Smooth muscle cell (in vitro differentiated cells): ENCODE measurements around the gene APOL4. TPM values are rescaled to one million over a fixed set of nuclear protein-coding genes. Genes with fewer than 3 reads are reported as not detected.
"Not testable (repeated sequence)": the region's sequence is repeated elsewhere in the genome, so short reads cannot be mapped to it uniquely, and the experiment has no call there.

ENCODE experiments used
- DNase-seq: peaks from one replicate; lab custom pipeline; 2025; ENCODE audit not compliant: unreplicated experiment; lab: John Stamatoyannopoulos, UW
- H2AFZ ChIP-seq: fragments of 200-600 bp; sonication (generic); 2 replicates; pipeline ENCODE4 v1.6.0; 2016; ENCODE audit warnings: antibody characterized with exemption, low read depth, mild to moderate bottlenecking
- H3F3A ChIP-seq: fragments of 200-600 bp; sonication (generic); 2 replicates; pipeline ENCODE4 v1.6.0; 2017; ENCODE audit warnings: antibody characterized with exemption, low read depth
- H3K27ac ChIP-seq: fragments of 200-600 bp; sonication (generic); 2 replicates; pipeline ENCODE4 v1.5.1; 2016; ENCODE audit warnings: low read depth, mild to moderate bottlenecking
- H3K27me3 ChIP-seq: fragments of 200-600 bp; sonication (generic); 2 replicates; pipeline ENCODE4 v1.6.1; 2016; ENCODE audit warnings: low read depth, mild to moderate bottlenecking
- H3K36me3 ChIP-seq: fragments of 200-600 bp; sonication (generic); 2 replicates; pipeline ENCODE4 v1.5.1; 2016; ENCODE audit warnings: low read depth
- H3K4me1 ChIP-seq: fragments of 200-600 bp; sonication (generic); 2 replicates; pipeline ENCODE4 v1.5.1; 2016; ENCODE audit warnings: low read depth
- H3K4me2 ChIP-seq: fragments of 200-600 bp; sonication (generic); 2 replicates; pipeline ENCODE4 v1.6.0; 2016; ENCODE audit warnings: mild to moderate bottlenecking
- H3K4me3 ChIP-seq: fragments of 200-600 bp; sonication (generic); 2 replicates; pipeline ENCODE4 v1.5.1; 2016; ENCODE audit warnings: mild to moderate bottlenecking
- H3K79me2 ChIP-seq: fragments of 200-600 bp; sonication (generic); 2 replicates; pipeline ENCODE4 v1.6.0; 2016; ENCODE audit warnings: low read depth, mild to moderate bottlenecking
- H3K9ac ChIP-seq: fragments of 200-600 bp; sonication (generic); 2 replicates; pipeline ENCODE4 v1.6.0; 2016; ENCODE audit warnings: low read depth
- H3K9me3 ChIP-seq: fragments of 200-600 bp; sonication (generic); replicated peaks from 2 replicates; pipeline ENCODE4 v1.5.1; 2016; ENCODE audit warnings: low read depth
- H4K20me1 ChIP-seq: fragments of 200-600 bp; sonication (generic); 2 replicates; pipeline ENCODE4 v1.6.0; 2016; ENCODE audit warnings: low read depth
- CTCF ChIP-seq: fragments of 200-600 bp; sonication (generic); IDR thresholded peaks from 2 replicates; pipeline ENCODE4 v1.5.1; 2017; ENCODE audit warnings: borderline replicate concordance, mild to moderate bottlenecking, antibody characterized with exemption; ENCODE audit not compliant: insufficient read depth, poor library complexity, severe bottlenecking
- WGBS: methylation state at CpG from one replicate; pipeline ENCODE4 v1.1.7; 2016; ENCODE audit warnings: low lambda C conversion rate; 5-methylcytosine and 5-hydroxymethylcytosine counted together
- polyA plus RNA-seq: library from polyadenylated mRNA; unstranded; fragments of >200 nt; fragmentation: Nextera tagmentation; extraction: Ambion mirVana; gene quantifications from 2 replicates; pipeline ENCODE4 v1.2.1, GENCODE V29; 2016
- total RNA-seq: library from RNA; depleted of rRNA; stranded (reverse); fragments of >200 nt; gene quantifications from 2 replicates; pipeline ENCODE4 v1.2.3, GENCODE V29; 2014

APOL4 gene
- total and polyA plus RNA-seq, 2 experiments from 2014 or later: 0.40 TPM; not detected in 1

- Histone ChIP-seq H3K27me3 (no peaks in the 10 kb centered on the region), H3K9me3 (no peaks in the 10 kb centered on the region), H3K4me2 (no peak overlapping the region), H3K36me3 (no peaks in the 10 kb centered on the region), H3K4me1 (peaks cover 4% of the 10 kb centered on the region), H3K4me3 (no peak overlapping the region), H4K20me1 (no peaks in the 10 kb centered on the region), H3K27ac (no peak overlapping the region), H2AFZ (no peak overlapping the region), H3K79me2 (no peaks in the 10 kb centered on the region), H3F3A (no peaks in the 10 kb centered on the region), H3K9ac (no peak overlapping the region)
- TF ChIP-seq CTCF: no peak
- 87% methylated on average over 8 of the region's 8 CpGs for WGBS
- DNase-seq: no peak
These were observed 2.5 kb upstream of the APOL4 start for GRCh38 chr22:36204001-36204631.

GRCh38 chr22:36203441-36203840 is 1.8 kb upstream of the APOL4 start:
- H2AFZ ChIP-seq, H3K79me2 ChIP-seq, H3K36me3 ChIP-seq, H3K4me1 ChIP-seq, H3K4me3 ChIP-seq, DNase-seq, H3K9me3 ChIP-seq, H3K4me2 ChIP-seq, H3F3A ChIP-seq, H3K9ac ChIP-seq, H3K27me3 ChIP-seq, H4K20me1 ChIP-seq: not testable (repeated sequence)
- peak overlapping the region; percentile 56 for H3K27ac ChIP-seq
- WGBS: 78% methylated on average over 7 of the region's 7 CpGs

- not testable (repeated sequence) for H3K79me2 ChIP-seq, H3K27me3 ChIP-seq, DNase-seq, H3K9ac ChIP-seq, H3K36me3 ChIP-seq, H2AFZ ChIP-seq, H3K4me1 ChIP-seq, H3F3A ChIP-seq, H3K4me3 ChIP-seq, H3K4me2 ChIP-seq, H4K20me1 ChIP-seq, H3K9me3 ChIP-seq
- 88% methylated on average over 8 of the region's 8 CpGs for WGBS
- peak overlapping the region; percentile 56 for H3K27ac ChIP-seq
These were observed 1.3 kb upstream of the APOL4 start for GRCh38 chr22:36202906-36203305.

- peaks cover 26% of the 10 kb centered on the region for H3K4me1 ChIP-seq
- not testable (repeated sequence) for H3K27ac ChIP-seq, H3K4me3 ChIP-seq, H3K9ac ChIP-seq, H4K20me1 ChIP-seq, DNase-seq, H3K79me2 ChIP-seq, H3K27me3 ChIP-seq, H3K36me3 ChIP-seq, H3K4me2 ChIP-seq, H3F3A ChIP-seq, H3K9me3 ChIP-seq, H2AFZ ChIP-seq
- 100% methylated on average over 1 of the region's 5 CpGs for WGBS
These were observed 584 bp downstream of the APOL4 start for GRCh38 chr22:36201025-36201424.

GRCh38 chr22:36199001-36199551 is 2.5 kb downstream of the APOL4 start:
- H3K9me3 ChIP-seq: no peaks in the 10 kb centered on the region
- 95% methylated on average over 5 of the region's 5 CpGs for whole genome bisulfite sequencing
- H3K9ac ChIP-seq: no peak overlapping the region

More at GRCh38 chr22:36199001-36199551, 2.5 kb downstream of the APOL4 start:
- TF ChIP-seq CTCF: no peak
- no peak for DNase-seq
- Histone ChIP-seq H3K4me3 (no peak overlapping the region), H3K79me2 (no peaks in the 10 kb centered on the region), H2AFZ (no peak overlapping the region), H3K4me2 (no peak overlapping the region), H3K27ac (no peak overlapping the region), H4K20me1 (no peaks in the 10 kb centered on the region), H3K36me3 (no peaks in the 10 kb centered on the region), H3F3A (peaks cover 4% of the 10 kb centered on the region), H3K4me1 (peaks cover 30% of the 10 kb centered on the region), H3K27me3 (no peaks in the 10 kb centered on the region)
